ENCODE results near the gene BAD.

BAD gene

GRCh38 chr11:64241491-64242374 lies 42.7 kb downstream of the BAD start:
- TF ChIP-seq ZFX (IDR thresholded peaks at IDR 0.05), result no peak
- TF ChIP-seq CTCF (conservative IDR thresholded peaks at IDR 0.05), result no peak

GRCh38 chr11:64241241-64241490 lies 43.3 kb downstream of the BAD start:
- no peak for TF ChIP-seq CTCF (conservative IDR thresholded peaks at IDR 0.05)
- no peak for TF ChIP-seq ZFX (IDR thresholded peaks at IDR 0.05)
- peak overlapping the region; percentile 86 for H3K27ac ChIP-seq

More at GRCh38 chr11:64241491-64242374, 42.7 kb downstream of the BAD start:
- peak overlapping the region; percentile 86 for H3K27ac ChIP-seq

- TF ChIP-seq ZFX (IDR thresholded peaks at IDR 0.05) (no peak), CTCF (conservative IDR thresholded peaks at IDR 0.05) (no peak)
- peak within 1 kb of the TSS; percentile 86 for H3K27ac ChIP-seq
Measured at GRCh38 chr11:64240435-64241240, 43.8 kb downstream of the BAD start, which contains the start of gene FKBP2. Gene FKBP2 (plus strand): TSS chr11:64241095. CDS start chr11:64242388, 1,293 bp downstream.

GRCh38 chr11:64239662-64240434 lies 44.6 kb downstream of the BAD start:
- H3K27ac ChIP-seq, result peak overlapping the region; percentile 86
- TF ChIP-seq CTCF (conservative IDR thresholded peaks at IDR 0.05), result no peak

GRCh38 chr11:64238999-64239398 lies 45.5 kb downstream of the BAD start:
- TF ChIP-seq ZFX (IDR thresholded peaks at IDR 0.05) (no peak), CTCF (conservative IDR thresholded peaks at IDR 0.05) (no peak)
- H3K27ac ChIP-seq, result no peak overlapping the region

- TF ChIP-seq CTCF (conservative IDR thresholded peaks at IDR 0.05) (no peak), ZFX (IDR thresholded peaks at IDR 0.05) (no peak)
- peak overlapping the region; percentile 35; the same call in 1 of the 2 replicates for H3K27ac ChIP-seq
Measured at GRCh38 chr11:64238076-64238475, 46.4 kb downstream of the BAD start.
